DND-41 (cell line): ENCODE measurements around the gene TBC1D2B.
"Not testable (repeated sequence)": the region's sequence is repeated elsewhere in the genome, so short reads cannot be mapped to it uniquely, and the experiment has no call there.

Experiments
- ATAC-seq: fragments of 200-7000 bp; cut with Tn5 transposase; 3 replicates; pipeline ENCODE4 v1.9.1; 2021; ENCODE audit warnings: low read depth; ENCODE audit not compliant: insufficient read depth
- DNase-seq: peaks from one replicate; pipeline ENCODE4 v3.0.0-alpha.2; 2020
- H2AFZ ChIP-seq: 2 replicates; pipeline ENCODE4 v1.6.0; 2012; ENCODE audit warnings: low read depth, low read length
- H3K27ac ChIP-seq: 2 replicates; pipeline ENCODE4 v1.5.1; 2012; ENCODE audit warnings: low read length, inconsistent platforms
- H3K27me3 ChIP-seq: fragments of 200-600 bp; sonication (generic); 2 replicates; pipeline ENCODE4 v1.6.0; 2012; ENCODE audit warnings: low read length, mild to moderate bottlenecking, inconsistent platforms; ENCODE audit not compliant: insufficient read depth, poor library complexity
- H3K36me3 ChIP-seq: 2 replicates; pipeline ENCODE4 v1.5.1; 2012; ENCODE audit warnings: low read length, inconsistent platforms; ENCODE audit not compliant: insufficient read depth
- H3K4me1 ChIP-seq: 2 replicates; pipeline ENCODE4 v1.5.1; 2012; ENCODE audit warnings: mild to moderate bottlenecking, low read length; ENCODE audit not compliant: insufficient read depth
- H3K4me2 ChIP-seq: 2 replicates; pipeline ENCODE4 v1.6.0; 2012; ENCODE audit warnings: mild to moderate bottlenecking, moderate library complexity, low read length, inconsistent platforms; ENCODE audit not compliant: insufficient read depth
- H3K4me3 ChIP-seq, 2 experiments: fragments of 200-600 bp in 1 of 2; shearing (Covaris generic) in 1 of 2; 2 replicates each; pipeline ENCODE4 v1.5.1; 2012 to 2016; ENCODE audit warnings: inconsistent platforms in 2 of 2, low read length in 2 of 2, mild to moderate bottlenecking in 2 of 2, low read depth in 1 of 2, moderate library complexity in 1 of 2
- H3K79me2 ChIP-seq: 2 replicates; pipeline ENCODE4 v1.6.0; 2012; ENCODE audit warnings: low read length, inconsistent platforms; ENCODE audit not compliant: insufficient read depth
- H3K9ac ChIP-seq: 2 replicates; pipeline ENCODE4 v1.6.0; 2012; ENCODE audit warnings: low read depth, mild to moderate bottlenecking, inconsistent platforms, low read length, moderate library complexity
- H3K9me3 ChIP-seq: 2 replicates; pipeline ENCODE4 v1.5.1; 2012; ENCODE audit warnings: low read length, moderate library complexity, mild to moderate bottlenecking, inconsistent platforms; ENCODE audit not compliant: insufficient read depth, severe bottlenecking
- H4K20me1 ChIP-seq: 2 replicates; pipeline ENCODE4 v1.6.0; 2012; ENCODE audit warnings: low read length; ENCODE audit not compliant: insufficient read depth
- EZH2 ChIP-seq: IDR thresholded peaks from 3 replicates; pipeline ENCODE4 v1.6.1; 2012; ENCODE audit warnings: borderline replicate concordance, low read depth, mild to moderate bottlenecking, moderate library complexity, low read length, inconsistent platforms; ENCODE audit not compliant: severe bottlenecking
- TF ChIP-seq, protein P1 (sequence below): IDR thresholded peaks from 2 replicates; pipeline ENCODE4 v1.5.1; 2012; ENCODE audit warnings: borderline replicate concordance, low read length, moderate library complexity, mild to moderate bottlenecking; ENCODE audit not compliant: poor library complexity, severe bottlenecking; ENCODE audit errors: extremely low read depth

Gene TBC1D2B

DNA sequence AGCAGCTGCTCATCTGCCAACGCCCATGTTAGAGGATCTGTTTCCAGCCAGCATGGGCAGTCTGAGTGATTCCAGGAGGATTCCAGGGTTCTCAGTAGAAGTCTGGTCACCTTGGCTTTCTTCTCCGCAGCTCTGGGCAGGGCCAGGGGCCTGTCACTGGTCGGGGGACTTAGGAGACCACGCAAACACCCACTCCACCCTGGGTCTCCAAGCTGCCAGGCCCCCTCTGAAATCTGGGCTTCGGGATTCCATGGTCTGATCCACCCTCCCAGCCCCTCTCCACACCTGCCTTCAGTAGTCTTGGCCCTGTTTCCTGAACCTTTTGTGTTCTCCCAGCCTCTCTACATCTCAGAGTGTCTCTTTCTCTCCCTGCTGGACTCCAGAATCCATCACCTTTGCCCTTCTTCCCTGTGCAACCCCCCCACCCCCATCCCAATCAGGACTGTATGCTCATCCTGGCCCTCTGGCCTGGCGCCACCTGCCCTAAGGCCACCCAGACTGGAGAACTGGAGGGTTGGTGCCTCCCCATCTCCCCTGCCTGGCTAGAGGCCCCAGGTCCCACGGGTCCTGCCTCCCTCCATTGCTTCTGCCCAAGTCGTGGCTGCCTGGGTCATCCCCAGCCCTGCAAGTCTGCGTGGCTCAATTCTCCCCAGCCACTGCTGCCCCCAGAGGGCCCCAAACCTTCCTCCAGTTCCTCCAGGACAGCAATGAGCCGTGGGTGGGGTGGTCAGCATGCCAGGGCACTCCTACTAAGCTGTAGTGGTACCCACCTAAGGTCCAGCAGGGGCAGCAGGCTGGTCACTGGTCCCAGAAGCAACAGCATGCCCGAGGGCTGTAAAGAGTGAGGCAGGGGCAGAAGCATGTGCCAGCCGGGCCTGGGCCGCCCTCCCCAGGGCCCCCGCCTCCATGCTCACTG, 102.8 kb downstream of the TBC1D2B start:
- H2AFZ ChIP-seq, result no peak overlapping the region
- TF ChIP-seq, protein P1, sequence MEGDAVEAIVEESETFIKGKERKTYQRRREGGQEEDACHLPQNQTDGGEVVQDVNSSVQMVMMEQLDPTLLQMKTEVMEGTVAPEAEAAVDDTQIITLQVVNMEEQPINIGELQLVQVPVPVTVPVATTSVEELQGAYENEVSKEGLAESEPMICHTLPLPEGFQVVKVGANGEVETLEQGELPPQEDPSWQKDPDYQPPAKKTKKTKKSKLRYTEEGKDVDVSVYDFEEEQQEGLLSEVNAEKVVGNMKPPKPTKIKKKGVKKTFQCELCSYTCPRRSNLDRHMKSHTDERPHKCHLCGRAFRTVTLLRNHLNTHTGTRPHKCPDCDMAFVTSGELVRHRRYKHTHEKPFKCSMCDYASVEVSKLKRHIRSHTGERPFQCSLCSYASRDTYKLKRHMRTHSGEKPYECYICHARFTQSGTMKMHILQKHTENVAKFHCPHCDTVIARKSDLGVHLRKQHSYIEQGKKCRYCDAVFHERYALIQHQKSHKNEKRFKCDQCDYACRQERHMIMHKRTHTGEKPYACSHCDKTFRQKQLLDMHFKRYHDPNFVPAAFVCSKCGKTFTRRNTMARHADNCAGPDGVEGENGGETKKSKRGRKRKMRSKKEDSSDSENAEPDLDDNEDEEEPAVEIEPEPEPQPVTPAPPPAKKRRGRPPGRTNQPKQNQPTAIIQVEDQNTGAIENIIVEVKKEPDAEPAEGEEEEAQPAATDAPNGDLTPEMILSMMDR, result no peak
- TF ChIP-seq EZH2, result no peak
- no peak overlapping the region for H3K9ac ChIP-seq
- H3K27ac ChIP-seq, result no peak overlapping the region
- no peaks in the 10 kb centered on the region for H4K20me1 ChIP-seq
- no peak overlapping the region for H3K4me3 ChIP-seq
- H3K4me1 ChIP-seq, result no peaks in the 10 kb centered on the region
- ATAC-seq, result no peak
- H3K27me3 ChIP-seq, result no peaks in the 10 kb centered on the region
- no peak for DNase-seq
- H3K36me3 ChIP-seq, result no peaks in the 10 kb centered on the region
- no peak overlapping the region for H3K4me2 ChIP-seq
- H3K9me3 ChIP-seq, result no peaks in the 10 kb centered on the region
- H3K79me2 ChIP-seq, result no peaks in the 10 kb centered on the region

DNA sequence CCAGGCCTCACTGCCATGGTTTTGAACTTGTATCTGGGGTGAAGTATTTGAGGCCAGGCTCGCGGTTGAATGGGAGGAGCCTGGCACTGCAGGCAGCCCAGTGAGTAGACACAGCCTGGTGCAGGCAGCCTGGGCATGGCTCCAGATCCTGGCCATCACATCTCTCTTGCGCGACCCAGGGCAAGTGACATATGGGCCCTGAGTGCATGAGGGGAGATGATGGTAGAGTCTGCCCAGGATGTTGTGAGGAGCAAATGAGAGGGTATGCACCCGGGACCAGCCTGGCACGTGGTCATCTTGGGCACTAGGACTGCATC, 103.5 kb downstream of the TBC1D2B start:
- no peak overlapping the region for H3K4me3 ChIP-seq
- no peaks in the 10 kb centered on the region for H3K9me3 ChIP-seq
- no peak overlapping the region for H3K4me2 ChIP-seq
- ATAC-seq (peak; percentile 35; the same call in 2 of the 3 replicates), DNase-seq (no peak)
- H3K4me1 ChIP-seq, result no peaks in the 10 kb centered on the region
- TF ChIP-seq, protein P1, result no peak
- no peak for TF ChIP-seq EZH2
- H4K20me1 ChIP-seq, result no peaks in the 10 kb centered on the region
- H3K27me3 ChIP-seq, result no peaks in the 10 kb centered on the region
- H3K79me2 ChIP-seq, result no peaks in the 10 kb centered on the region
- no peak overlapping the region for H3K9ac ChIP-seq
- no peak overlapping the region for H3K27ac ChIP-seq
- H2AFZ ChIP-seq, result no peak overlapping the region
- H3K36me3 ChIP-seq, result no peaks in the 10 kb centered on the region

DNA sequence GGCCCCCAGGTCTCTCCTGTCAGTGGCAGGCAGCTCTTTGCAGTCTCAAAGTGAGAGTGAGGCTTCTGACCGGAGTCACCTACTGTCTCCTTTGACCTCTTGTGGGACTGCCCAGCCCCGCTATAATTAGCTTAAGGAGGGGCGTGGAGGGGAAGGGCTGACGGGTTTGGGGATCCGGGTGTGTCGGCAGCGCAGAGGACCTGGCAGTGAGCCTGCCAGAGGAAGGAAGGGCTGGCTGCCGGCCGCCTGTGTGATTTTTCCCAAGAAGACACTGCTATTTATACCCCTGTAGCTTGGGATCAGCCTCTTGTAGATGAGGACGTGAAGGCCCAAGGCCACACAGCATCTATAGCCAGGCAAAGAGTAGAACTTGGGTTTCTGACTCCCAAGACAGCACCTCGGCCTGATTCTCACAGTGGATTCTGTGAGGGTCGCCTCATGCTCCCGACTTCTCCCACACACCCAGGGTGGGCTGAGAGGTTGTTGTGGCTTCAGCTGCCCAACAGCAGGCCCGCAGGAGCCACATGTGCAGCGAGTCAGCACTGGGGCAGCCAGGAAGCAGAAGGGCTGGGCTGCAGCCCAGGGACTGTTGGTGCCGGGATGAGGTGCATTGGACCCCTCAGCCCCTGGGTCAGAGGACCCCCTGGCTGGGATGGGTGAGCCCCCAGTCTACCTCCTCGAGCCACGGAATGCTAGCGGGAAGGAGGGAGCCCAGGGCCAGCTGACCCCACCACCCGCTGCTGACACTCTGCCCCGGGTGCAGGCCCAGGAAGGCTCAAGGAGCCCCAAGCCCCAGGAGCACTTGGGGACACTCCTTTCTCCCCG, 104.0 kb downstream of the TBC1D2B start:
- not testable (repeated sequence) for H3K79me2 ChIP-seq, H3K9me3 ChIP-seq, DNase-seq, H3K4me1 ChIP-seq, H3K4me3 ChIP-seq, H3K36me3 ChIP-seq, H2AFZ ChIP-seq, H3K27ac ChIP-seq, ATAC-seq, H3K27me3 ChIP-seq, H3K4me2 ChIP-seq, H4K20me1 ChIP-seq, H3K9ac ChIP-seq

DNA sequence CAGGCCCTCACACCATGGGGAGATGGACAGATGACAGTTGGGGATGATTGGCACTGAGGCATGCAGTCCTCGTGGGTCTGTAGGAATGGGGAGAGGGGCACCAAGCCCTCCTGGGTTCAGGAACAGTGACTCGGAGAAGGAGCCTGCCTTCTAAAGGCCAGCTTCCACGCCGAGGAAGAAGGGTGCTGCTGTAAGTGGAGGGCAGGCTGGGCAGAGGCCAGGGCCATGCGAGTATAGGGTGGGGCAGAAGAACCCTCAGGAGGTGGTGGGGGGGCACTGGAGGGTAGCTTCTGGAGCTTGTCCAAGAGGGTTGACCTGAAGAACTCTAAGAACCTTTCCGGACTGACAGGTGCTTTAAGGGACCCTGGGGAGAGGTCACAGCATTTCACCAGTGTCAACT, 104.8 kb downstream of the TBC1D2B start:
- H3K9ac ChIP-seq, H3K9me3 ChIP-seq, H3K79me2 ChIP-seq, H3K4me1 ChIP-seq, H3K4me3 ChIP-seq, H3K27me3 ChIP-seq, ATAC-seq, DNase-seq, H3K27ac ChIP-seq, H4K20me1 ChIP-seq, H2AFZ ChIP-seq, H3K4me2 ChIP-seq, H3K36me3 ChIP-seq: not testable (repeated sequence)

DNA sequence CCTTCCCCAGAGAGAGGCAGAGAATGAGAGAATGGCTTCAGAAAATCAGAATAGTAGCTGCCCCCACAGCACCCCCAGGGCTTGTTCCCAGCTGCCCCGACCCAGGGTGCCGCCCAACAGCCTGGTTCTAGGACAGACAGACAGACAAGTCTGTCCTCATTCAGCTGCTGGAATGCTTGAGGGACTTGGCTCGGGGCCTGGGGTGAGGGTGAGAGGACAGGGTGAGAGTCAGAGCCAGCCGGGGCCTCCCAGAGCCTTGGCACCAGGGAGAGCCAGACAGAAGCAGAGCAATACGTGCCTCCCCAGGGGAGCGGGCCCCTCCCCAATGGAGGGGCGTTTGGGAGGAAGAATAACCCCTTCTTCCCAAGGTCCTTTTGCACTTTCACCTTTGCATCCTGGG, 105.6 kb downstream of the TBC1D2B start:
- not testable (repeated sequence) for H3K9ac ChIP-seq, ATAC-seq, DNase-seq, H3K9me3 ChIP-seq, H3K36me3 ChIP-seq, H3K79me2 ChIP-seq, H3K4me3 ChIP-seq, H4K20me1 ChIP-seq, H3K4me2 ChIP-seq, H3K27me3 ChIP-seq, H3K27ac ChIP-seq, H3K4me1 ChIP-seq, H2AFZ ChIP-seq

DNA sequence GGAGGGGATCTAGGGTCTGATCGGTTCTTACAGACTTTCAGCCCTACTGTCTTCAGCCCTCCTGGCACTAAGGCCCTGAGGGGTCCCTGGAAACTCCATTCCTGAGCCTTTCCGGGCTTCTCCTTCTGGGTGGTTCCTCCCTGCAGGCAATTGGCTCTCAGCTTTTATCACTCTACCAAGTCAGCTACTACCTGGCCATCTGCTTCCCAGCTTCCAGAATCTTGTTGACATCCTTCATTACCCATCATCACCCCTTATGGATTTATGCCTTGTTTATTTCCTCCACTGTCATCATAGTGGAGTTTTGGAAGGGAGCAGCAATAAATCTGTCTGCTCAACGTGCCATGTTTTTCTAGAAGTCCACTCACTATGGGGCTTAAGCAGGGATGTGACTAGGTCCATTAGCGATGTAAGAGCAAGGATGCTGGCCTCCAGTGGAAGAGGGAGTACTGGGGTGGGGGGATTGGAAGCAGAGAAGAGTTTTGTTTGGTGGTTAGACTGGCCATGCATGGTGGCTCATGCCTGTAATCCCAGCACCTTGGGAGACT, 106.6 kb downstream of the TBC1D2B start:
- ATAC-seq, H3K4me1 ChIP-seq, H3K4me3 ChIP-seq, H4K20me1 ChIP-seq, H3K27me3 ChIP-seq, H3K79me2 ChIP-seq, DNase-seq, H3K9ac ChIP-seq, H3K9me3 ChIP-seq, H3K27ac ChIP-seq, H3K4me2 ChIP-seq, H2AFZ ChIP-seq, H3K36me3 ChIP-seq: not testable (repeated sequence)
